ENCODE measurements around the gene C19orf85. TPM values are rescaled to one million over a fixed set of nuclear protein-coding genes. Genes with fewer than 3 reads are reported as not detected.
A peak's percentile ranks its signal among the peaks of the same experiment; 100 is the strongest.

Gene C19orf85
- total and polyA plus RNA-seq, 11 donors = not detected

- TF ChIP-seq CTCF (IDR thresholded peaks at IDR 0.05) (no peak), POLR2A (IDR thresholded peaks at IDR 0.05) (peak in 1 of 2 donors; percentile 29)
- WGBS, 4 donors = 31 to 38% (median 33%) methylated on average over 22 of the region's 22 CpGs
- peaks cover 0 to 23% (median 14%) of the 10 kb centered on the region in 12 donors for H3K4me1 ChIP-seq
- peaks cover 0 to 11% (median 0%) of the 10 kb centered on the region in 9 donors for H3K27me3 ChIP-seq
- H3K9me3 ChIP-seq = no peaks in the 10 kb centered on the region
- intact Hi-C loops (cut with DNase I) = no loop called here
- ATAC-seq (peak; percentile 63 to 93 (median 75)), DNase-seq (peak in 4 of 5 donors; percentile 78 to 86 (median 80))
- H3K4me3 ChIP-seq = peak overlapping the region; percentile 24 to 68 (median 48)
- peaks cover 0 to 26% (median 0%) of the 10 kb centered on the region in 9 donors for H3K36me3 ChIP-seq
- peak overlapping the region; percentile 77 to 99 (median 86) for H3K27ac ChIP-seq
Measured at GRCh38 chr19:55494172-55494761, 29.7 kb upstream of the C19orf85 start.

- DNase-seq (peak in 1 of 5 donors; percentile 28), ATAC-seq (peak in 2 of 4 donors; percentile 5 to 41)
- Histone ChIP-seq H3K27me3 (peaks cover 0 to 11% (median 0%) of the 10 kb centered on the region in 9 donors), H3K4me1 (peaks cover 0 to 26% (median 14%) of the 10 kb centered on the region in 12 donors), H3K9me3 (no peaks in the 10 kb centered on the region), H3K27ac (peak overlapping the region; percentile 77 to 99 (median 86)), H3K36me3 (peaks cover 0 to 23% (median 0%) of the 10 kb centered on the region in 9 donors), H3K4me3 (peak overlapping the region in 11 of 12 donors; percentile 24 to 68 (median 49))
- 19 to 42% (median 28%) methylated on average over 17 to 38 of the region's 38 CpGs for WGBS, 4 donors
- no peak for TF ChIP-seq CTCF (IDR thresholded peaks at IDR 0.05)
- TF ChIP-seq POLR2A (IDR thresholded peaks at IDR 0.05) = no peak
- intact Hi-C loops (cut with DNase I) = no loop called here
Measured at GRCh38 chr19:55493645-55494171, 29.2 kb upstream of the C19orf85 start.

GRCh38 chr19:55493052-55493644, 28.6 kb upstream of the C19orf85 start:
- TF ChIP-seq CTCF (IDR thresholded peaks at IDR 0.05) = peak in 1 of 12 donors; percentile 8
- no peak for TF ChIP-seq POLR2A (IDR thresholded peaks at IDR 0.05)
- Histone ChIP-seq H3K4me1 (peaks cover 0 to 29% (median 15%) of the 10 kb centered on the region in 12 donors), H3K36me3 (peaks cover 0 to 17% (median 0%) of the 10 kb centered on the region in 9 donors), H3K27ac (peak overlapping the region; percentile 77 to 99 (median 86)), H3K27me3 (peaks cover 0 to 11% (median 0%) of the 10 kb centered on the region in 9 donors), H3K9me3 (no peaks in the 10 kb centered on the region), H3K4me3 (peak overlapping the region in 11 of 12 donors; percentile 24 to 68 (median 49))
- peak in 2 of 4 donors; percentile 5 to 10 for ATAC-seq
- peak in 4 of 5 donors; percentile 41 to 71 (median 61) for DNase-seq
- intact Hi-C loops (cut with DNase I) = no loop called here
- 30 to 49% (median 33%) methylated on average over 16 to 18 of the region's 18 CpGs for WGBS, 4 donors

Measured in heart left ventricle (tissue), 16 donors.